LNCAP (cell line): ENCODE results near the gene GREM1.

Experiments used
- TF ChIP-seq, protein P1 (sequence below): fragments of 450-650 bp; IDR thresholded peaks from 2 replicates; pipeline ENCODE4 v1.5.1; 2017; ENCODE audit warnings: mild to moderate bottlenecking

The GREM1 gene

DNA sequence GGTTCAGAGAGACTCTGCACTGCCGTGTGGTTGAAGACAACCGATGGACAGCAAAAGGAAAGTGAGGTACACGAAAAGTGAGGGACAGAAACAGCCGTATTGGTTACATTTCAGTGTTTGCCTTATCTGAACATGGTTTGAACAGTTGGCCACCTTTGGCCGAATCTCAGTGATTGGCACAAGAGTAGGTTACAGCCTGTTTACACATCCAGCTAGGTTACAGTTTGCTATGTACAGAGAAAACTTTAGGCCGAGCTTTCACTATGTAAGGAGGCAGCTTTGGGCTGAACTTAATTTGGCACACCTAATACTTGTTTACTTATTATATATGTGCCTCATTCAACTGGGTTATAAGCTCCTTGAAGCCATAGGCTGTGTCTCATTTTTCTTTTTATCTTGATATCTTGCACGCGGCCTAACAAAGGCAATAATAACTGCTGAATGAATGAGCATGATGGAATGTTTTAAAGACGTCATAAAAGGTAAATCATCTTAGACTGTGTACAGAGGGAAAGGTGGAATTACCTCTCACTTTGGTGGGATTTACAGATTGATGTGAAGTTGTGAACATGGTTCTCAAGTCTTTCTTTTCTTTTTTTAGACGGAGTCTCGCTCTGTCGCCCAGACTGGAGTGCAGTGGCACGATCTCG, 17.2 kb upstream of the GREM1 start:
- TF ChIP-seq, protein P1, sequence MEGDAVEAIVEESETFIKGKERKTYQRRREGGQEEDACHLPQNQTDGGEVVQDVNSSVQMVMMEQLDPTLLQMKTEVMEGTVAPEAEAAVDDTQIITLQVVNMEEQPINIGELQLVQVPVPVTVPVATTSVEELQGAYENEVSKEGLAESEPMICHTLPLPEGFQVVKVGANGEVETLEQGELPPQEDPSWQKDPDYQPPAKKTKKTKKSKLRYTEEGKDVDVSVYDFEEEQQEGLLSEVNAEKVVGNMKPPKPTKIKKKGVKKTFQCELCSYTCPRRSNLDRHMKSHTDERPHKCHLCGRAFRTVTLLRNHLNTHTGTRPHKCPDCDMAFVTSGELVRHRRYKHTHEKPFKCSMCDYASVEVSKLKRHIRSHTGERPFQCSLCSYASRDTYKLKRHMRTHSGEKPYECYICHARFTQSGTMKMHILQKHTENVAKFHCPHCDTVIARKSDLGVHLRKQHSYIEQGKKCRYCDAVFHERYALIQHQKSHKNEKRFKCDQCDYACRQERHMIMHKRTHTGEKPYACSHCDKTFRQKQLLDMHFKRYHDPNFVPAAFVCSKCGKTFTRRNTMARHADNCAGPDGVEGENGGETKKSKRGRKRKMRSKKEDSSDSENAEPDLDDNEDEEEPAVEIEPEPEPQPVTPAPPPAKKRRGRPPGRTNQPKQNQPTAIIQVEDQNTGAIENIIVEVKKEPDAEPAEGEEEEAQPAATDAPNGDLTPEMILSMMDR, result no peak

DNA sequence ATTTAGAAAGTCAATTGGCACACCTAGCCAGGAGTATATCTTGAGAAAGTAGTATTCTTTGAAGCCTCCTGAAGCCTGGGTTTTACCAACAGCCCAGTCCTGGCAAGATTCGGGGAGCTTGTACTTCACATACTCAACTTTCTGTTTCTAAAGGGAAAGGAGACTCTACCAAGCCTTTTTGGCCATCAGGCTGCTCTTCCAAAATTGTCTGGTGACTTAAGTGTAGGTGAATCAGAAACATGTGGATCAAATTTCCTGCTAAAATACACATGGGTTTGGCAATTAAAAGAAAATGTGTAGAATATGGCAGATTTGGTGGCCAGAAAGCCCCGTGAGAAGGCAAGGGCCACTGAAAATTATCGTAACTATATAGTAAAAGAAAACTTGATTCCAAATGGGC, 15.9 kb upstream of the GREM1 start:
- TF ChIP-seq, protein P1, result no peak

DNA sequence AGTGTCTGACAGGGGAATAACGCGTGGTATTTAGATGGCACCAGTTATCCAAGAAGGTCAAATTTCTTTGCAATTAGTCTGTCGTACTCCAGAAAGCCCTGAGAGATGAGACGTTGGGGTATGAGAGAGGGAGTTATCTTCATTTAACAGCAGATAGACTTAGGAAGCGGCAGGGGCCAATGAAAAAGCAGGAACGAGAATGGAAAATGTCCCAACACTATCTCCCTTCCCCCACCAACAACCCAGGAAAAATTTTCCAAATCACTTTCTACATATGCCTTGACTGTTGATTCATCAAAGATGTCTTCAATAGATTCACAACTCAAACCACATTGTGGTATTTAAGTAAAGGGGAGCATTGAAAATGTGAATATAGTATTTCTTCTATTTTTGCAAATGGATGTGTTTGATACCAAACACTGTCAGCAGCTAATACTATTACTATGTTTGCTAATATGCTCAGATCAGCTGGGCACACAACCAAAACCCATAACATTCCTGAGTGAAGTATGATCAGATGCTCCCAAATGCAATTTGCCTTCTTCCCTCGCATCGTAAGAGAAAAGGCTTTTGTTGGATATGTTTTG, 13.3 kb upstream of the GREM1 start:
- TF ChIP-seq, protein P1, result no peak

DNA sequence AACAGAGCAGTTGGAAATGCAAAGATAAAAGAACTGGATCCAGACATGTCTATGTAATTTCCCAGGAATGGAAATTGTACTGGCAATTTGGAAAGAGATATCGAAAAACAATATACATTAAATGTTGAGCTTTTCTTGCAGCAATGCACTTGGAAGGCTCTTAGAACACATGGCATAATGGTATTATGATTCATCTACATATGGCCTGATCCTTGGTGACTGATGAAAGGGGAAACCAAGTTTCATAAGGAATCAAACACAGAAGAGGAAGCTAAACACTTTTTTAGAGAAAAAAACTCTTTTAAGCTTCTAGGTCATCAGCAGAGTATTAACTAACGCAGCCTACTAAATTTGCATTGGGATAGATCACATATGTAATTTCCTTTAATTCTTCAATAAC, 12.4 kb upstream of the GREM1 start:
- TF ChIP-seq, protein P1, result no peak

DNA sequence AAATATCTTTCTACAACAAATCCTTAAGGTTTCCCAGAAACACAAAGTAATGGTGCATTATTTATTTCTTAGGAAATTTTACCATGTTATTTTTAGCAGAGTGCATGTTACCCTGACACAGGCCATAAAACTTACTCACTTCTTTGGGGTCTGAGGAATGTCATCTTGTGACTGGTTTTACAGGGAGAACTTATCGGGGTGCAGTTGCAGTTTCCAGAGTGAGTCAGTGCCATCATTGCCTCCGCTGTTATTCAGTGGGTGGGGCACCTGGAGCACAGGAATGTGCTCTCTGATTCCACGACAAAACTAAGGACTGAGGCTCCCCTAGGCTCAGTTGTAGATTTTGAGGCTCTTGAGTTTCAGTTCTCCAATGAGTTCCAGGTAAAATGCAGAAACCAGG, 11.1 kb upstream of the GREM1 start:
- TF ChIP-seq, protein P1, result no peak

DNA sequence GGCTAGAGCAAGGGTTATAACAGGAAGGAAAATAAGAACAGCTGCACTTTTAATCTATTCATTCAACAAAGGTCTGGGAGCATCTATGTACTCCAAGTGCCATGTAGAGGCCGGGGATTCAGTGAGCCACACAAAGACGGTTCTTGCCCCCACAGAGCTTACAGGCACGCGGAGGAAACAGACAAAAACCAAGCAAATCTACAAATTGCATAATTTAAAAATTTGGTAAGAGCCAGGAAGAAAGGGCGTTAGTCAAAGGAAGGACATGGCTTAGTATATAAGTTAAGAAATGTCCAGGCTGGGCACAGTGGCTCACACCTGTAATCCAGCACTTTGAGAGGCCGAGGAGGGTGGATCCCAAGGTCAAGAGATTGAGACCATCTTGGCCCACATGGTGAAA, 10.4 kb upstream of the GREM1 start:
- TF ChIP-seq, protein P1, result no peak

DNA sequence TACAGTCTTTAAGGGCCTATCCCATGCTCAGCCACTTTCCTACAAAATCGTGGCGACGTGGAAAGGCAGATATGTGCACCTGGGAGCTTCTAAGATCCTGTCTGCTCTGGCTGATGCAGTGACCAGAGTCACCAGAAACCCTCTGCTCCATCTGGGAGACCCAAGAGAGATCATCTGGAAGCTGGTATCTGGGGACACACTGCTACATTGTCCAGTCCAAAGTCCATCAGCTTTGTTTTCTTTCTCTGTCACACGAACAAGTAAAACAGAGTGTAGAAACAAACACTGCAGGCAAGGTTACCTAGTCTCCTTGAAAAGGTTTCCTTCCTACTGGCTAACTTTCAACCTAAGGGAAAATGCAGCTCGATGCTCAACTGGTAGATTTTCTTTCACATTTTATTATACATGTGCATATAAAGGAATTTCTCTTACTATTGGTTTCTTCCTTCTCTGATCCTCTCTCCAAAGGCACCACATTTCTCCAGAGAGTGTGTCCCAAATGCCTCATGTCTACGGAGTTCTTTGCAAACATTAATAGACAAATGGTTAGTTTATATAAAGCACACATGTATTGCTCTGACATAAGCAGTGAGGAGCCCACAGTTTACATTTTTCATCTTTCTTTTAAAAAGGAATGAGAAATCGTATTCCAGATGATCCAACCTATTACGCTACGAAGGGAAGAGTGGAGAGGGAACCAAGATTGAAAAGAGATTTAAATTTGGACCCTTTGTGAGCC, 8.3 kb upstream of the GREM1 start:
- TF ChIP-seq, protein P1, result no peak
